Midbrain (tissue), 1 donor: ENCODE results near the gene VPS35.
A peak's percentile ranks its signal among the peaks of the same experiment; 100 is the strongest.
"Not testable (repeated sequence)": the region's sequence is repeated elsewhere in the genome, so short reads cannot be mapped to it uniquely, and the experiment has no call there.

Experiments used
- DNase-seq: peaks from one replicate; lab custom pipeline; 2025; lab: John Stamatoyannopoulos, UW

VPS35 gene

GRCh38 chr16:46712911-46713310 is 23.9 kb upstream of the VPS35 start:
- DNase-seq = no peak

GRCh38 chr16:46711106-46712058 is 22.4 kb upstream of the VPS35 start:
- no peak for DNase-seq

GRCh38 chr16:46709469-46710005 is 20.6 kb upstream of the VPS35 start:
- no peak for DNase-seq

- no peak for DNase-seq
These were observed 17.7 kb upstream of the VPS35 start for GRCh38 chr16:46706642-46707041.

GRCh38 chr16:46702030-46702429 is 13.1 kb upstream of the VPS35 start:
- no peak for DNase-seq

- DNase-seq = no peak
These were observed 12.6 kb upstream of the VPS35 start for GRCh38 chr16:46701615-46702014.

- DNase-seq = no peak
These were observed 11.1 kb upstream of the VPS35 start for GRCh38 chr16:46700048-46700447.

- no peak for DNase-seq
These were observed 8.0 kb upstream of the VPS35 start for GRCh38 chr16:46696957-46697356.

- no peak for DNase-seq
These were observed 7.0 kb upstream of the VPS35 start for GRCh38 chr16:46695937-46696336.

- no peak for DNase-seq
These were observed 4.6 kb upstream of the VPS35 start for GRCh38 chr16:46693598-46693997.

GRCh38 chr16:46691726-46692125 is 2.7 kb upstream of the VPS35 start:
- DNase-seq = no peak

- DNase-seq = peak; percentile 31
These were observed 1.6 kb upstream of the VPS35 start for GRCh38 chr16:46690281-46691178.

GRCh38 chr16:46689365-46690280 is 645 bp upstream of the VPS35 start, which contains the start of gene ORC6:
Gene ORC6 (plus strand): TSS chr16:46689659. CDS start chr16:46689706, 47 bp downstream.
- peak; percentile 98 for DNase-seq

GRCh38 chr16:46688101-46688653 is 801 bp downstream of the VPS35 start:
- DNase-seq = peak; percentile 46

GRCh38 chr16:46687486-46687885 is 1.5 kb downstream of the VPS35 start:
- no peak for DNase-seq

GRCh38 chr16:46686815-46687473 is 2.0 kb downstream of the VPS35 start:
- no peak for DNase-seq

GRCh38 chr16:46681867-46682266 is 7.1 kb downstream of the VPS35 start:
- DNase-seq = not testable (repeated sequence)

- DNase-seq = not testable (repeated sequence)
These were observed 11.0 kb downstream of the VPS35 start for GRCh38 chr16:46677943-46678342.

- DNase-seq = peak; percentile 26
These were observed 15.5 kb downstream of the VPS35 start for GRCh38 chr16:46673320-46674013.

GRCh38 chr16:46662123-46662522 is 26.9 kb downstream of the VPS35 start:
- no peak for DNase-seq
